ENCODE results near the gene IPP.
"Not testable (repeated sequence)": the region's sequence is repeated elsewhere in the genome, so short reads cannot be mapped to it uniquely, and the experiment has no call there.

Gene IPP

GRCh38 chr1:45750298-45751038, at the start of gene IPP:
TSS of gene IPP (minus strand) at chr1:45750653. CDS start at chr1:45746411, 4,242 bp downstream.
- peak; percentile 96 for DNase-seq

- DNase-seq = no peak
Measured at GRCh38 chr1:45796946-45797345, 46.5 kb upstream of the IPP start.

- no peak for DNase-seq
Measured at GRCh38 chr1:45796381-45796780, 45.9 kb upstream of the IPP start.

GRCh38 chr1:45793942-45794604, 43.6 kb upstream of the IPP start:
- DNase-seq = no peak

GRCh38 chr1:45792744-45793143, 42.3 kb upstream of the IPP start:
- DNase-seq = no peak

- no peak for DNase-seq
Measured at GRCh38 chr1:45789601-45790000, 39.1 kb upstream of the IPP start.

GRCh38 chr1:45787905-45788304, 37.5 kb upstream of the IPP start:
- no peak for DNase-seq

- DNase-seq = peak; percentile 15
Measured at GRCh38 chr1:45785583-45785982, 35.1 kb upstream of the IPP start.

- DNase-seq = no peak
Measured at GRCh38 chr1:45775794-45776193, 25.3 kb upstream of the IPP start.

GRCh38 chr1:45772971-45773370, 22.5 kb upstream of the IPP start:
- no peak for DNase-seq

GRCh38 chr1:45769261-45769932, 18.9 kb upstream of the IPP start:
- DNase-seq = no peak

- DNase-seq = no peak
Measured at GRCh38 chr1:45767035-45767434, 16.6 kb upstream of the IPP start.

- DNase-seq = no peak
Measured at GRCh38 chr1:45765999-45766792, 15.7 kb upstream of the IPP start.

- DNase-seq = no peak
Measured at GRCh38 chr1:45762291-45762690, 11.8 kb upstream of the IPP start.

GRCh38 chr1:45755697-45756096, 5.2 kb upstream of the IPP start:
- DNase-seq = no peak

- no peak for DNase-seq
Measured at GRCh38 chr1:45753248-45754037, 3.0 kb upstream of the IPP start.

- no peak for DNase-seq
Measured at GRCh38 chr1:45752441-45753052, 2.1 kb upstream of the IPP start.

GRCh38 chr1:45752014-45752413, 1.6 kb upstream of the IPP start:
- no peak for DNase-seq

- not testable (repeated sequence) for DNase-seq
Measured at GRCh38 chr1:45751039-45751838, 786 bp upstream of the IPP start.

GRCh38 chr1:45746922-45747321, 3.5 kb downstream of the IPP start:
- DNase-seq = no peak

- not testable (repeated sequence) for DNase-seq
Measured at GRCh38 chr1:45739641-45740156, 10.8 kb downstream of the IPP start.
